ENCODE data around the gene PARD3.

The PARD3 gene

GRCh38 chr10:34228066-34228465 lies 587.0 kb downstream of the PARD3 start:
- no peak overlapping the region for H3K9ac ChIP-seq (ENCODE audit: low read depth in 1 of 2, low read length in 2 of 2)
- H3K36me3 ChIP-seq (ENCODE audit: control insufficient read depth in 1 of 2, insufficient read depth in 2 of 2, low read length in 2 of 2): no peaks in the 10 kb centered on the region

DNA sequence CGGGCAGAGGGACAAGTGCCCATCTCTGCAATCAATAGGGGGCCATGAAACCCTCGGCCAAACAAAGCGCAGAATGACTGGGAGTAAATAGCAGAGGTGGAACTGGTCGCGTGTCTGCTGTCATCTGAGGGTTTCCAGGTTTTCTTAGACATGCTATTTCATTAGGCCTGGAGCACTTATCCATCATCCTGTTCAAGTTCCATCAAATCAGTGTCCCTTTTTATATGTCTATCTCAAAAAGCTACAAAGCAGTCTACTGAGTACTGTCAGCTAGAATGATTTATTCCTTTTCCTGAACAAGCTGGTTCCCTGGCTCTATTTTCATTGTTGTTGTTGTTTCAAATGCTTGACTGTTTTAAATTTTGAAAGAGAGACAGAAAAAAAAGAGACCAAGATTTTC lies 590.5 kb downstream of the PARD3 start:
- no peak overlapping the region for H3K27ac ChIP-seq (ENCODE audit: low read depth, low read length)
- no peaks in the 10 kb centered on the region for H3K36me3 ChIP-seq (ENCODE audit: control insufficient read depth in 1 of 2, insufficient read depth in 2 of 2, low read length in 2 of 2)
- no peak overlapping the region for H3K4me3 ChIP-seq (ENCODE audit: low read depth in 1 of 2, low read length in 2 of 2)
- peaks cover 0 to 7% of the 10 kb centered on the region in 2 donors for H3K4me1 ChIP-seq (ENCODE audit: control insufficient read depth in 1 of 2, insufficient read depth in 2 of 2, low read length in 2 of 2)
- no peaks in the 10 kb centered on the region for H3K9me3 ChIP-seq (ENCODE audit: control insufficient read depth in 1 of 2, low read length in 2 of 2)
- H3K27me3 ChIP-seq (ENCODE audit: control insufficient read depth in 1 of 2, insufficient read depth in 2 of 2, low read length in 2 of 2): no peaks in the 10 kb centered on the region
- no peak overlapping the region for H3K9ac ChIP-seq (ENCODE audit: low read depth in 1 of 2, low read length in 2 of 2)

More at GRCh38 chr10:34228066-34228465, 587.0 kb downstream of the PARD3 start:
- no peaks in the 10 kb centered on the region for H3K27me3 ChIP-seq (ENCODE audit: control insufficient read depth in 1 of 2, insufficient read depth in 2 of 2, low read length in 2 of 2)
- peaks cover 10 to 17% of the 10 kb centered on the region in 2 donors for H3K4me1 ChIP-seq (ENCODE audit: control insufficient read depth in 1 of 2, insufficient read depth in 2 of 2, low read length in 2 of 2)
- no peak overlapping the region for H3K4me3 ChIP-seq (ENCODE audit: low read depth in 1 of 2, low read length in 2 of 2)
- H3K9me3 ChIP-seq (ENCODE audit: control insufficient read depth in 1 of 2, low read length in 2 of 2): no peaks in the 10 kb centered on the region
- no peak overlapping the region for H3K27ac ChIP-seq (ENCODE audit: low read depth, low read length)

DNA sequence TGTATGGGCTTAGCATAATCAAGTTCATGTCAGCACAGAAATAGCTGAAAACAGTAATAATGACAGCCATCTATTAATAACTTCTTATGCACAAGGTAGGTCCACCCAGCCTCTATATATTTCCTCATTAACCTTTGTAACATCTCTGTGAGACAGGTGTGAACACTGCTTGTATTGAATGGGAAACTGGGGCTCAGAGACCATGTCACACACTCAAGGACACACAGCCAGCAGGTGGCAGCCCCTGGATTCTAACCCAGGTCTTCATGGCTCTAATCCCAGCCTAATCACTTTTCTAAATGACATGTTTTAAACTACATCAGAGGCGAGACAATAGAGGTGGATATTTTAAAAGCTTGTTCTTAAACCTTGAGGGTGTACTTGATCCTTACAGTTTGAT lies 591.4 kb downstream of the PARD3 start:
- H3K27ac ChIP-seq (ENCODE audit: low read depth, low read length): no peak overlapping the region
- no peaks in the 10 kb centered on the region for H3K27me3 ChIP-seq (ENCODE audit: control insufficient read depth in 1 of 2, insufficient read depth in 2 of 2, low read length in 2 of 2)
- no peaks in the 10 kb centered on the region for H3K36me3 ChIP-seq (ENCODE audit: control insufficient read depth in 1 of 2, insufficient read depth in 2 of 2, low read length in 2 of 2)
- H3K4me1 ChIP-seq (ENCODE audit: control insufficient read depth in 1 of 2, insufficient read depth in 2 of 2, low read length in 2 of 2): peaks cover 0 to 7% of the 10 kb centered on the region in 2 donors
- H3K4me3 ChIP-seq (ENCODE audit: low read depth in 1 of 2, low read length in 2 of 2): no peak overlapping the region
- H3K9ac ChIP-seq (ENCODE audit: low read depth in 1 of 2, low read length in 2 of 2): no peak overlapping the region
- no peaks in the 10 kb centered on the region for H3K9me3 ChIP-seq (ENCODE audit: control insufficient read depth in 1 of 2, low read length in 2 of 2)

DNA sequence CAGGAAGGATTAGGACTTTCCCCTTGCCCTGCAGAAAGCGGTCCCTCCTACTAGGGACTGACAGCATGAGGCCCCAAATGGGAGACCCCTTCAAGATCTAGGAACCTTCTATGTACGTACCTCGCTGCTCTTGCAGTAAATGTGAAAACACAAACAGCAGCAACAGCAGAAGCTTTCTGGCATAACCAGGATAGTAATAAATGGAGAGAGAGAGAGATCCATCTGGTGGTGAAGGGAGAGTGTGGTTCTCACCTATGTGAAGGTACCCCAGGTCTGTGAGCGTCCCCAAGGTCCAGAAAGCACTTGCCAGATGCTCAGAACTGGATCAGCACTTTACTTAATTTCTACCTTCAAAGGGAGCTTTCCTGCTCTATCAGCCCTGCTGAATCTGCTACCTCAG lies 592.7 kb downstream of the PARD3 start:
- no peak overlapping the region for H3K27ac ChIP-seq (ENCODE audit: low read depth, low read length)
- H3K9me3 ChIP-seq (ENCODE audit: control insufficient read depth in 1 of 2, low read length in 2 of 2): no peaks in the 10 kb centered on the region
- H3K27me3 ChIP-seq (ENCODE audit: control insufficient read depth in 1 of 2, insufficient read depth in 2 of 2, low read length in 2 of 2): no peaks in the 10 kb centered on the region
- H3K9ac ChIP-seq (ENCODE audit: low read depth in 1 of 2, low read length in 2 of 2): no peak overlapping the region
- no peak overlapping the region for H3K4me3 ChIP-seq (ENCODE audit: low read depth in 1 of 2, low read length in 2 of 2)
- peaks cover 0 to 7% of the 10 kb centered on the region in 2 donors for H3K4me1 ChIP-seq (ENCODE audit: control insufficient read depth in 1 of 2, insufficient read depth in 2 of 2, low read length in 2 of 2)
- H3K36me3 ChIP-seq (ENCODE audit: control insufficient read depth in 1 of 2, insufficient read depth in 2 of 2, low read length in 2 of 2): no peaks in the 10 kb centered on the region

GRCh38 chr10:34219753-34220548 lies 595.1 kb downstream of the PARD3 start:
- H3K27ac ChIP-seq (ENCODE audit: low read depth, low read length): no peak overlapping the region
- H3K4me1 ChIP-seq (ENCODE audit: control insufficient read depth in 1 of 2, insufficient read depth in 2 of 2, low read length in 2 of 2): peaks cover 0 to 12% of the 10 kb centered on the region in 2 donors
- H3K27me3 ChIP-seq (ENCODE audit: control insufficient read depth in 1 of 2, insufficient read depth in 2 of 2, low read length in 2 of 2): no peaks in the 10 kb centered on the region
- H3K4me3 ChIP-seq (ENCODE audit: low read depth in 1 of 2, low read length in 2 of 2): no peak overlapping the region
- H3K9me3 ChIP-seq (ENCODE audit: control insufficient read depth in 1 of 2, low read length in 2 of 2): no peaks in the 10 kb centered on the region
- no peaks in the 10 kb centered on the region for H3K36me3 ChIP-seq (ENCODE audit: control insufficient read depth in 1 of 2, insufficient read depth in 2 of 2, low read length in 2 of 2)
- H3K9ac ChIP-seq (ENCODE audit: low read depth in 1 of 2, low read length in 2 of 2): no peak overlapping the region

GRCh38 chr10:34217524-34217923 lies 597.6 kb downstream of the PARD3 start:
- Histone ChIP-seq H3K36me3 (ENCODE audit: control insufficient read depth in 1 of 2, insufficient read depth in 2 of 2, low read length in 2 of 2) (no peaks in the 10 kb centered on the region), H3K4me3 (ENCODE audit: low read depth in 1 of 2, low read length in 2 of 2) (no peak overlapping the region), H3K27ac (ENCODE audit: low read depth, low read length) (no peak overlapping the region), H3K4me1 (ENCODE audit: control insufficient read depth in 1 of 2, insufficient read depth in 2 of 2, low read length in 2 of 2) (peaks cover 8 to 12% of the 10 kb centered on the region in 2 donors), H3K9me3 (ENCODE audit: control insufficient read depth in 1 of 2, low read length in 2 of 2) (no peaks in the 10 kb centered on the region), H3K9ac (ENCODE audit: low read depth in 1 of 2, low read length in 2 of 2) (no peak overlapping the region), H3K27me3 (ENCODE audit: control insufficient read depth in 1 of 2, insufficient read depth in 2 of 2, low read length in 2 of 2) (no peaks in the 10 kb centered on the region)

- H3K27ac ChIP-seq (ENCODE audit: low read depth, low read length): no peak overlapping the region
- H3K9me3 ChIP-seq (ENCODE audit: control insufficient read depth in 1 of 2, low read length in 2 of 2): no peaks in the 10 kb centered on the region
- H3K27me3 ChIP-seq (ENCODE audit: control insufficient read depth in 1 of 2, insufficient read depth in 2 of 2, low read length in 2 of 2): no peaks in the 10 kb centered on the region
- no peaks in the 10 kb centered on the region for H3K36me3 ChIP-seq (ENCODE audit: control insufficient read depth in 1 of 2, insufficient read depth in 2 of 2, low read length in 2 of 2)
- H3K4me1 ChIP-seq (ENCODE audit: control insufficient read depth in 1 of 2, insufficient read depth in 2 of 2, low read length in 2 of 2): peaks cover 8 to 12% of the 10 kb centered on the region in 2 donors
- no peak overlapping the region for H3K9ac ChIP-seq (ENCODE audit: low read depth in 1 of 2, low read length in 2 of 2)
- H3K4me3 ChIP-seq (ENCODE audit: low read depth in 1 of 2, low read length in 2 of 2): no peak overlapping the region
Observed at GRCh38 chr10:34216348-34216945, 598.6 kb downstream of the PARD3 start.

GRCh38 chr10:34213805-34214197 lies 601.3 kb downstream of the PARD3 start:
- H3K4me1 ChIP-seq (ENCODE audit: control insufficient read depth in 1 of 2, insufficient read depth in 2 of 2, low read length in 2 of 2): peaks cover 8 to 12% of the 10 kb centered on the region in 2 donors
- H3K9me3 ChIP-seq (ENCODE audit: control insufficient read depth in 1 of 2, low read length in 2 of 2): no peaks in the 10 kb centered on the region

DNA sequence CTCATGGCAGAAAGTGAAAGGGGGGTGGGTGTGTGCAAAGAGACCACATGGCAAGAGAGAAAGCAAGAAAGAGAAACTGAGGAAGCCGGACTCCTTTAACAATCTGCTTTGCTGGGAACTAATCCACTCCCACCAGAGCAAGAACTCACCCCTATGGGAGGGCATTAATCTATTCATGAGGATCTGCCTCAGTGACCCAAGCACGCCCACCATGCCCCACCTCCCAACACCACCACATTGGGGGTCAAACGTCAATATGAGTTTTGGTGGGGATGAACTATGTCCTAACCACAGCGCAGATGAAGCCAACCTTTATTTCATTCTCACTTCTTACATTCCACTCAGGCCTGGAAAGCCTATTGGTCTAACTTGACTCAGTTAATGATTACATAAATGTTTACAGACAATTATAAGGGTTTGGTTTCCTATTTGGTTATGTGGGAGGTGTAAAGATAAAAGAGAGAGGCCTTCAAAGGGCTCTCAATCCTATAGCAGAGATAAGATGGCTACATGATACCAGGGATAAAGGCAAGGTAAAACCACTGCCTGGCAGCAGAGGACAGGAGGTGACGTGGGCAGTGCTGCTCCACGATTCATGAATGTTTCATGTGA lies 601.8 kb downstream of the PARD3 start:
- Histone ChIP-seq H3K27ac (ENCODE audit: low read depth, low read length) (no peak overlapping the region), H3K27me3 (ENCODE audit: control insufficient read depth in 1 of 2, insufficient read depth in 2 of 2, low read length in 2 of 2) (no peaks in the 10 kb centered on the region), H3K9ac (ENCODE audit: low read depth in 1 of 2, low read length in 2 of 2) (no peak overlapping the region), H3K36me3 (ENCODE audit: control insufficient read depth in 1 of 2, insufficient read depth in 2 of 2, low read length in 2 of 2) (no peaks in the 10 kb centered on the region), H3K4me1 (ENCODE audit: control insufficient read depth in 1 of 2, insufficient read depth in 2 of 2, low read length in 2 of 2) (peaks cover 8 to 12% of the 10 kb centered on the region in 2 donors), H3K9me3 (ENCODE audit: control insufficient read depth in 1 of 2, low read length in 2 of 2) (no peaks in the 10 kb centered on the region), H3K4me3 (ENCODE audit: low read depth in 1 of 2, low read length in 2 of 2) (no peak overlapping the region)

More at GRCh38 chr10:34213805-34214197, 601.3 kb downstream of the PARD3 start:
- no peak overlapping the region for H3K4me3 ChIP-seq (ENCODE audit: low read depth in 1 of 2, low read length in 2 of 2)
- H3K9ac ChIP-seq (ENCODE audit: low read depth in 1 of 2, low read length in 2 of 2): no peak overlapping the region
- H3K27ac ChIP-seq (ENCODE audit: low read depth, low read length): no peak overlapping the region
- no peaks in the 10 kb centered on the region for H3K27me3 ChIP-seq (ENCODE audit: control insufficient read depth in 1 of 2, insufficient read depth in 2 of 2, low read length in 2 of 2)
- no peaks in the 10 kb centered on the region for H3K36me3 ChIP-seq (ENCODE audit: control insufficient read depth in 1 of 2, insufficient read depth in 2 of 2, low read length in 2 of 2)

- H3K4me1 ChIP-seq (ENCODE audit: control insufficient read depth in 1 of 2, insufficient read depth in 2 of 2, low read length in 2 of 2): peaks cover 5 to 11% of the 10 kb centered on the region in 2 donors
- H3K4me3 ChIP-seq (ENCODE audit: low read depth in 1 of 2, low read length in 2 of 2): no peak overlapping the region
- H3K9ac ChIP-seq (ENCODE audit: low read depth in 1 of 2, low read length in 2 of 2): no peak overlapping the region
- H3K36me3 ChIP-seq (ENCODE audit: control insufficient read depth in 1 of 2, insufficient read depth in 2 of 2, low read length in 2 of 2): no peaks in the 10 kb centered on the region
- no peak overlapping the region for H3K27ac ChIP-seq (ENCODE audit: low read depth, low read length)
- H3K27me3 ChIP-seq (ENCODE audit: control insufficient read depth in 1 of 2, insufficient read depth in 2 of 2, low read length in 2 of 2): no peaks in the 10 kb centered on the region
- no peaks in the 10 kb centered on the region for H3K9me3 ChIP-seq (ENCODE audit: control insufficient read depth in 1 of 2, low read length in 2 of 2)
Observed at GRCh38 chr10:34207343-34207742, 607.8 kb downstream of the PARD3 start.

Measured in duodenal mucosa (tissue), 2 donors.